Motor neuron (in vitro differentiated cells): ENCODE data around the gene OARD1. TPM values are rescaled to one million over a fixed set of nuclear protein-coding genes. Genes with fewer than 3 reads are reported as not detected.

Source experiments
- ATAC-seq, 8 experiments: fragments of 200-7000 bp; cut with Tn5 transposase; replicated peaks in 6 of 8; 2 replicates each; pipeline ENCODE4 v1.8.0; 2021; ENCODE audit warnings: mild to moderate bottlenecking in 8 of 8, moderate library complexity in 8 of 8
- H3K27ac ChIP-seq, 2 donors: fragments of 250-450 bp; sonication (Bioruptor Pico); 2 replicates each; pipeline ENCODE4 v1.9.0; 2021; ENCODE audit warnings: antibody characterized with exemption in 2 of 2, mild to moderate bottlenecking in 2 of 2, moderate library complexity in 1 of 2
- H3K4me1 ChIP-seq, 2 donors: fragments of 250-450 bp; sonication (Bioruptor Pico); replicated peaks in 1 of 2; 2 replicates each; pipeline ENCODE4 v1.6.1; 2021; ENCODE audit warnings: antibody characterized with exemption in 2 of 2, mild to moderate bottlenecking in 2 of 2, moderate library complexity in 1 of 2
- H3K4me3 ChIP-seq, 5 donors: fragments of 250-450 bp; sonication (Bioruptor Pico); 2 replicates each; pipeline ENCODE4 v1.9.0; 2021; ENCODE audit warnings: antibody characterized with exemption in 5 of 5, mild to moderate bottlenecking in 5 of 5, moderate library complexity in 4 of 5
- WGBS, 10 experiments: fragments of 450-650 bp; shearing (Covaris generic); methylation state at CpG; one replicate each; pipeline ENCODE4 v1.0.0; 2022; 5-methylcytosine and 5-hydroxymethylcytosine counted together
- in situ Hi-C, 9 experiments: fragments of 400-800 bp; cut with MboI; loops; one replicate each; pipeline ENCODE4 v1.15.0; 2021; ENCODE audit warnings: low sequenced_read_pairs in 9 of 9, low pct_unique_long_range_greater_than_20kb in 2 of 9; ENCODE audit not compliant: unreplicated experiment in 9 of 9
- total RNA-seq, 8 experiments: library from RNA; unstranded; fragments of 300-600 nt; gene quantifications; 2 replicates each; pipeline versions ENCODE4 v1.2.3 to v1.2.4, GENCODE V29; 2022

Gene OARD1
- total RNA-seq, 8 experiments from 2014 or later: 23.7 to 41.2 (median 33.8) TPM

DNA sequence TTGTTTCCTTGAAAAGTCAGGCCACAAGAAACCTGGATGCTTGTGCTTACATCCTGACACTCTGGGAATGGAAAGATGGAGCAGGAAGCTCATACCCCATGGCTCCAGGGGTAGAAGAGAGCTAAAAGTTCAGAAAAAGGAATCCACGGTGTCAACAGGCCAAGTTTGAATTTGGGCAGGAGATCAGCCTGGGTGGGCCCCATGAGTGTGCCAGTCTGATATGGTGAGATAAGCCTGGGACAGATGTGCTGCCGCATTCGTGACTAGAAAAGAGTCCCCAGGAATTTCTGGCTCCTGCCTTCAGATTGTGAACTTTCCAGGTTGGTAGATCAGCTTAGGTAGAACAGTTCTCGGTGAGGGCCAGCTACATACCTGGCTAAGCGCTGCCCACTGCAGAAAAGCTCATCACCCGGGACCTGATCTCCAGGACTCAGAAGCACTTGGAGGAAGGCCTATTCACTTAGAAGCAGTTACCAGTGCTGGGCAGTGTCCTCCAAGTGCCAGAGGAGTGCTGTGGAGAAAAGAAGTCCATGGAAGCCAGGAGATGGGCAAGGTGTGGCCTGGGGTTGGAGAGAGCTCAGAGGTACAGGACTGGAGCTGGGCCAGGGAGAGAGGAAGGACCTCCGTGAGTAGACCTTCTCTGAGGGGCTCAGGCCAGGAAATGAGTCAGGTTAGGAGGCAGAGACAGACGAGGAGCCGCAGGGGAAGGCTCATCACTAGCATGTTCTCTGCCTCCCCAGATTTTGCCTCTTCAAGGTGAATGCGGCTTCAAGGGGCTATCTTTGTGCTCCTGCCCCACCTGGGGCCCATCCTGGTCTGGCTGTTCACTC is 29.7 kb downstream of the OARD1 start, which contains the start of gene TSPO2:
Gene TSPO2 (plus strand): TSS at position 242 of the 830 bp plus-strand sequence. CDS start 519 bp downstream, at position 761.
- ATAC-seq: no peak
- Histone ChIP-seq H3K4me3 (no peak within 1 kb of the TSS), H3K4me1 (no peaks in the 10 kb centered on the region), H3K27ac (no peak within 1 kb of the TSS)
- WGBS, 10 experiments: 90 to 100% (median 92%) methylated on average over 1 to 10 of the region's 10 CpGs; no CpG with 5 or more reads in 4 of the 10 experiments
- in situ Hi-C loops: loop anchor here in 2 of 9 experiments (25.0 kb wide), 2 partner anchors 1055 to 1680 kb away; no protein-coding TSS in a partner anchor

DNA sequence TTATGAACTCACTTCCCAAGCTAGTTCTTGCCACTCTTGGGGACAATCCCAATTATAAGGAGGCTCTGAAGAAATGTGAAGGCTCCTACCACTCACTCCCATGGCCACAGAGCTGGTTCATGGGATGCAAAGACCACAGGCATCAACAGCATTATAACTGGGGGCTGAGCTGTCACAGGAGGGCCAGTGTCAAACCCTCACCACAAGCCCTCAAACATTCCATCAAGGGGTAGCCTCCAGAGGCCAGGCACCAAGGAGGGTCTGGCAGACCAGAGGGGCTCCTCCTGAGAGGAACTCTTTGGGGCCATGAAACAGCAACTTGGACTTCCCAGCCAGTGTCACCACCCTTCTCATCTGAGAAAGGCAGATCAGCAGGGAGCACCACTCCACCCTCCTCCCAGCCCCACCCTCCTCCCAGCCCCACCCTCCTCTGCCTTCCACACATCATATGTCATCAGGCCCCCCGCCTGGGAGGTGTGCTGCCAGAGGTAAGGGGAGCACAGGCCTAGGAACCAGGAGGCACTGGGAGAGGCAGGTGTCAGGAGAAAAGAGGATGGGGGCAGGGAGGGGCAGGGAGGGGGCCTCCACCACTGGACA is 31.1 kb downstream of the OARD1 start:
- no peaks in the 10 kb centered on the region for H3K4me1 ChIP-seq
- ATAC-seq: peak in 2 of 8 experiments; percentile 58 to 69
- H3K4me3 ChIP-seq: no peak overlapping the region
- H3K27ac ChIP-seq: no peak overlapping the region
- in situ Hi-C loops: loop anchor here in 2 of 9 experiments (25.0 kb wide), 2 partner anchors 1054 to 1679 kb away; no protein-coding TSS in a partner anchor
- 100% methylated on average over 1 of the region's 1 CpG; no CpG with 5 or more reads in 9 of the 10 experiments for WGBS, 10 experiments

DNA sequence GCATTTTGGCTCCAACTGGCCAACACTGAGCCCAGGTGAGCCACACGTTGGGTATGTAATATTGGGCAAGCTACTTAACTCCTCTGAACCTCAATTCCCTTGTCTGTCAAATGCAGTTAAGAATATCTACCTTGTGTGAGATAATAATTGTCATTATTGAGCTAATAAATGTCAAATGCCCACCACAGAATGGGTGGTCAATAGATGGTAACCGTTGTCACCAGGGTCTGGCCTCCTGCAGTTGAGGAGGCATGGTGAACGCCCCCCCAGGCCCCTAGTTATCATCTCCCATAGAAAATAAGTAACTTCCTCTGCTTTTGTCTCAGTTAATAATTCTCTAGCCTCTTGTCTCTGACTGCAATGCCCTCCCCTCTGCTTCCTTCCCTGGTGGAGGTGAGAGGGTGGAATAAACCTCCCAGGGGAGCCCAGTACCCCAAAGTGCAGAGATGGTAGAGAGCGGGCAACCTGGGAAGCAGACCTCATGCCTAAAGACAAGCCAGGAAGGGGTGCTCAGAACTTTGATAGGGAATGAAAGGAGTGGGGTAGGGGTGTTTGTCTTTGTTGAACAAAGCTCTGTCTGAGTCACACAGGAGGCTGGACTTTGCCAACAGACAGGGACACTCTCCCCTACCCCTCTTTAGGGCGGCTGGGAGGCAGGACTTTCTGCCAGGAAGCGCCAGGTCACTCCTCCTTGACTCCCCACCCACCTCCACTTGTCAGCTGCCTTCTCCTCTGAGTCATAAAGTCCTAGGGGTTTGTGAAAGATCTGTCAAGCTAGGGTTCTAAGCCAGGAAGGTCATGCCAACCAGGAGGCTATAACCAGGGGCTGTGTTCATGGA is 31.8 kb downstream of the OARD1 start:
- Histone ChIP-seq H3K4me3 (no peak overlapping the region), H3K4me1 (no peaks in the 10 kb centered on the region), H3K27ac (no peak overlapping the region)
- in situ Hi-C loops: loop anchor here in 2 of 9 experiments (25.0 kb wide), 2 partner anchors 1053 to 1678 kb away; no protein-coding TSS in a partner anchor
- WGBS, 10 experiments: 0 to 60% (median 35%) methylated on average over 1 to 6 of the region's 6 CpGs; no CpG with 5 or more reads in 2 of the 10 experiments
- peak in 6 of 8 experiments; percentile 10 to 76 (median 36) for ATAC-seq

DNA sequence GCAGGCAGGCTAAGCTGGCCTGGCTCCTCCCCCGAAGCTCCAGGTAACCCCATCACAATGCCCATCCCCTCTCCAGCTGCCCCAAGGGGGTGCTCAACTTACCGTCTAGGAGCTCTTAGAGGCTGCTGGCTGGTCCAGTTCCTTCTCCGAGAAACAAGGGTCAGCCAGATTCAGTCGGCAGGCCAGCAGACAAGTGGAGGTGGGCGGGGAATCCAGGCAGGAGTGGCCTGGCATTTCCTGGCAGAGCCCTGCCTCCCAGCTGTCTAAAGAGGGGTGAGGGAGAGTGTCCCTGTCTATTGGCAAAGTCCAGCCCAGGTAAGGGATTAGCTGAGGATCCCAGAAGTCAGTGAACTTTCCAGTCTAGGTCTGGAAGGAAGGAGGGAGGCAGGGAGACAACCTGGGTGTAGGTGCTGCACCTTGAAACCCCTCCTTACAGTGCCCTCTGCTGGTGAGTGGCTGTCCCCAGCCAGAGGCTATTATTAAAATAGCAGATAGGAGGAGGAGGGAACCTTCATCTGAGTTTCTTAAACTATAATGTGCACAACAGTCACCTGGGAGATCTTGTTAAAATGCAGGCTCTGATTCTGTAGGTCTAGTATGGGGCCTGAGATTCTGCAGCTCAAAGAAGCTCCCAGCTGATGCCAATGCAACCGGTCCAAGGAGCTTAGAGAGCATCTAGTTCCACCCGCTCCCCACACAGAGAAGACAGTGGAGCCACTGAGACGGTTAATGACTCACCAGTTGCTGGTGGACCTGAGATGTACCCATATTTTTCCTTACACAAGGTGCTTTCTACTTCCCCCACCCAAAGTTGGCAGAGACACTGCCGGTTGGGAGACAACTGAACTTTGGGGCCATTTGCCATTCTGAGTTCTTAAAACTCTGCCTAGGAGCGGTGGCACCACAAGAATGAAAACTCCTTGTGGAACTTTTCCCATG is 32.8 kb downstream of the OARD1 start, which contains the start of gene UNC5CL:
Gene UNC5CL (minus strand): TSS at position 162 of the 939 bp plus-strand sequence. CDS start 4,147 bp downstream, outside the sequence.
- Histone ChIP-seq H3K4me3 (no peak within 1 kb of the TSS), H3K4me1 (no peaks in the 10 kb centered on the region), H3K27ac (no peak within 1 kb of the TSS)
- peak in 3 of 8 experiments; percentile 16 to 80 (median 41) for ATAC-seq
- in situ Hi-C loops: loop anchor here in 2 of 9 experiments (25.0 kb wide), 2 partner anchors 1052 to 1677 kb away; no protein-coding TSS in a partner anchor
- WGBS, 10 experiments: 50 to 100% (median 85%) methylated on average over 1 to 6 of the region's 10 CpGs; no CpG with 5 or more reads in 2 of the 10 experiments

DNA sequence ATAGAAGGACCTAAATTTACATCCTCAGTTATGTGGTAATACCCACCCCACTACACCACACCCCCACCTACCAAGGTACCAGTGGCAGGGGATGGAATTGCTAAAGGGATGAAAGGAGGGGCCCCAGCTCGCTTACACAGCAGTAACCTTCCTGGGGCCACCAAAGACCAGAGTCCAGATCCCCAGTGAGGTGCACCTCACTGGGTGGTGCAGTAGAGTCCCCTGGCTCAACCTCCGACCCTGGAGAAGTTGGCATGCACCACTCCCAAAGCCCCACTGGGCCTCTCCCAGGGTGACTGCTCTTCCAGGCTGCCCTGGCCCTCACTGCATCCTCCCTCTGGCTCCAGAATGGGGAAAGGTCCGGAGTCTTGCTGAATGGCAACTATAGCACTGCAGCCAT is 34.0 kb downstream of the OARD1 start:
- Histone ChIP-seq H3K4me3 (no peak overlapping the region), H3K4me1 (no peaks in the 10 kb centered on the region), H3K27ac (no peak overlapping the region)
- 0 to 100% methylated on average over 1 of the region's 3 CpGs; no CpG with 5 or more reads in 8 of the 10 experiments for whole genome bisulfite sequencing, 10 experiments
- in situ Hi-C loops: loop anchor here in 2 of 9 experiments (25.0 kb wide), 2 partner anchors 1051 to 1676 kb away; no protein-coding TSS in a partner anchor
- no peak for ATAC-seq

DNA sequence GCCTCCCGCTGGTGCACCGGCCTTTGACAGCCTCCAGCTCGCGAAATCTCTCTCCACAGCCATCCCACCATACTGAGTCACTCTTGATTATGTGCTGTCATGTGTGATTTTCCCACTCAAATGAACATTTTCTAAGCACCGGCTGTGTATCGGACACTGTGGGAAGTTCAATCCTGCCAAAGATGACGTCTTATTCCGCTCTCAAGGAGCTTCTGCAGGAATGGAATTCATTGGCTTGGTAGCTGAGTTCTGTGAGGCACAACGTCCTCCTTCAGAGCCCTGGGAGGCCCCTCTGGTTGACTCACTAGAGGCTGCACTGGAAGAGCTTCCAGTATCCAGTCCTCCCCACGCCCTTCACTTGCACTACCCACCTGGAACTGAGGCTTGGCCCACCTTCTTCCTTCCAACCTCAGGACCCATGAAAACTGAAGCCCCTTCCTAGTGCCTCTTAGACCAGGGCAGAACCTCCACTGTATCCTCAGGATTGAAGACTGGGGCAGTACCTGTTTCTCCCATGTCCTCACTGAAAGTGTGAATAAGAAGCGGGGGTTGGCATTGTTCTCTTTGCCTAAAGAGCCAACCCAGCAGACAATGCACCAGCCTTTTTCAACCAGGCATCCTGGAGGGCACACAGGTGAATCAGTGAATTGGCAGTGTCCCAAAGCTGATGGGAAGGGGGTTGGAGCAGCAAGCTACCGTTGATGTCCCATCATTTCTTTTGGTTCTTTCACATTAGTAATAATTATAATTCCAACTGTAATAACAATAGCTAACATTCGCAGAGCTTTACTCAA is 34.9 kb downstream of the OARD1 start:
- Histone ChIP-seq H3K4me1 (no peaks in the 10 kb centered on the region), H3K4me3 (no peak overlapping the region), H3K27ac (no peak overlapping the region)
- in situ Hi-C loops: loop anchor here in 2 of 9 experiments (25.0 kb wide), 2 partner anchors 1050 to 1675 kb away; no protein-coding TSS in a partner anchor
- ATAC-seq: no peak
- 40 to 100% (median 88%) methylated on average over 1 to 9 of the region's 13 CpGs for WGBS, 10 experiments

DNA sequence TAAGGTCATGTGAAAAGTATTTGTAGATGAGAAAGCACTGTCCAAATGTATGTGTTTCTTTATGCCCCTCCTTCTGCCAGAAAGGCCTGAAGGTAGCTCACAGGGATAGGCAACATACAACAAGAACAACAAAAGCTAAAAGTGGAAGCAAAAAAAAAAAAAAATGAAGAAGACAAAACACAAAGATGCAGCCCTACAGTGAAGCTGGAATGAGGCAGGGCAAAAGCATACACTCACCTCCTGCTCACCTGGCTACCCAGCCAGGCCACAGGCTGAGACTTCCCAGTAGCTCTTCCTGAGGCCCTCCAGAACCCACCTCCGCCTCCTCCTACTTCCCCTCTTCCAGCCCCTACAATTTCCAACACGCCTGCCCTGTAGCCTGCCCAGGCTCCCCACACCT is 35.6 kb downstream of the OARD1 start:
- H3K4me3 ChIP-seq: no peak overlapping the region
- 80 to 100% (median 90%) methylated on average over 1 of the region's 2 CpGs; no CpG with 5 or more reads in 6 of the 10 experiments for WGBS, 10 experiments
- H3K4me1 ChIP-seq: no peaks in the 10 kb centered on the region
- no peak overlapping the region for H3K27ac ChIP-seq
- in situ Hi-C loops: loop anchor here in 2 of 9 experiments (25.0 kb wide), 2 partner anchors 1049 to 1674 kb away; no protein-coding TSS in a partner anchor
- ATAC-seq: no peak

DNA sequence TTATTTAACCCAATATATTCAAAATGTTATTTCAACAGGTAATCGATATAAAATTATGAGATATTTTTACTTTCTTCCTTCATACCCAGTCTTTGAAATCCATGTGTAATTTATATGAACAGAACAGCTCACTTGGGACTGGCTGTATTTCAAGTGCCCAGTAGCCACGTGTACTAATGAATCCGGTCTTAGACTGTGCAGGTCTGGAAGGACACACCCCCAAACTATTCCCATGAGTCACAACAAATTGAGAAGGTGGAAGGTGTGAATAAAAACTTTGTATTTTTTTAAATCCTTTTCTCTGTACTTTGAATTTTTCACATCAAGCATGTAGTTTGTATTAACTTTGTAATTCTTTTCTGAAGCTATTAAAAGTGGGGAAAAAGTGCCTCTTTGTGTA is 36.0 kb downstream of the OARD1 start:
- H3K27ac ChIP-seq: no peak overlapping the region
- ATAC-seq: peak in 2 of 8 experiments; percentile 16 to 57
- in situ Hi-C loops: loop anchor here in 2 of 9 experiments (25.0 kb wide), 2 partner anchors 1049 to 1674 kb away; no protein-coding TSS in a partner anchor
- H3K4me3 ChIP-seq: no peak overlapping the region
- H3K4me1 ChIP-seq: no peaks in the 10 kb centered on the region
- 40 to 100% (median 80%) methylated on average over 1 to 3 of the region's 3 CpGs; no CpG with 5 or more reads in 1 of the 10 experiments for WGBS, 10 experiments

DNA sequence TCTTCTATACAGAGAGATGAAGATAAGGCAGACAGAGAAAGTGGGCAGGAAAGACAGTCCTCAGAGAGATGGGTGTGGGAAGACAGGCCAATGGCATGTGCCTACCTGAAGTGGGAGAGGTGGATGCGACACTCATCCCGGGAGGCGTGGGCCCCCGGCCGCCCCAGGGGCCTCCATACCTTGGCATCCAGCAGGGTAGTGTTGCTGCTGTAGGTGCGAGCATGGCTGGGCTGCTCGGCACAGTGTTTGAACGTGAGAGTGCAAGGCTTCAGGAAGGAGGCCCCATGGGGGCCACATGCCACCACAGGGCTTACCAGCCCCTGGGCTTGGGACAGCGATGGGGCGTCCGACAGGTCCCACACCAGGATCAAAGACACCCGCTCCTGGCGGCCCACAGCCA is 38.4 kb downstream of the OARD1 start:
- no peak overlapping the region for H3K27ac ChIP-seq
- no peak for ATAC-seq
- in situ Hi-C loops: loop anchor here in 2 of 9 experiments (25.0 kb wide), 2 partner anchors 1046 to 1671 kb away; no protein-coding TSS in a partner anchor

DNA sequence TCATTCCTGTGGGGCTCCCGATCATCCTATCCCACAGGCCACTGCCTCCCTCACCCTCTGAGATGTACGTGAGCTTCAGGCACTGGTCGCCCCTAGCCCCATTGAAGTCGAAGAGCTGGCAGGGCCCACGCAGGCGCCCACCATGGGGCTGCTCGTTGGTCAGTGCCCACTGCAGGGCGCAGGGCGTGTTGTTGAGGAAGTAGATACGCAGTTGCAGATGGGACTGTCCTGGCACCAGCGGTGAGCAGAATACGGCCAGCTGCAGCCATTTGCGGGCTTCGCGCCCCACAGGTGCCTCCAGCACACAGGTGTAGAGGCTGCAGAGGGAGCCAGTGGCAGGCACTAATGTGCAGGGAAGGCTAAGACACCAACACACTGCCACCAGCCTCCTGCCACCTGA is 39.3 kb downstream of the OARD1 start:
- H3K4me1 ChIP-seq: peaks cover 0 to under 1% of the 10 kb centered on the region in 2 donors
- WGBS, 10 experiments: 40 to 98% (median 92%) methylated on average over 1 to 10 of the region's 15 CpGs; no CpG with 5 or more reads in 6 of the 10 experiments
- no peak for ATAC-seq
- H3K27ac ChIP-seq: no peak overlapping the region
- in situ Hi-C loops: loop anchor here in 2 of 9 experiments (25.0 kb wide), 2 partner anchors 1046 to 1671 kb away; no protein-coding TSS in a partner anchor
- H3K4me3 ChIP-seq: no peak overlapping the region

More for the DNA sequence above, 38.4 kb downstream of the OARD1 start:
- 74 to 100% (median 90%) methylated on average over 1 to 5 of the region's 13 CpGs; no CpG with 5 or more reads in 4 of the 10 experiments for WGBS, 10 experiments
- no peaks in the 10 kb centered on the region for H3K4me1 ChIP-seq
- no peak overlapping the region for H3K4me3 ChIP-seq
